A549 (cell line): ENCODE measurements around the gene FANCG. TPM values are rescaled to one million over a fixed set of nuclear protein-coding genes. Genes with fewer than 3 reads are reported as not detected.

Experiments
- ATAC-seq, 2 experiments: fragments of 200-7000 bp in 1 of 2; fragments of >200 bp in 1 of 2; cut with Nextera tagmentation in 1 of 2; cut with Tn5 transposase in 1 of 2; 3 replicates each; pipeline versions ENCODE4 v1.8.0 to v1.9.1; 2018 to 2020; ENCODE audit warnings: mild to moderate bottlenecking in 1 of 2, moderate library complexity in 1 of 2
- CTCF ChIA-PET: fragments of 300-600 bp; sonication (Branson Sonifier 250); formaldehyde crosslinking; extraction: SDS; loops from one replicate; lab custom pipeline; 2021; ENCODE audit warnings: antibody characterized with exemption, inconsistent platforms; lab: Yijun Ruan, JAX
- POLR2A ChIA-PET: fragments of 350-600 bp; formaldehyde crosslinking; extraction: SDS; loops from one replicate; lab custom pipeline; 2021; ENCODE audit warnings: antibody characterized with exemption, inconsistent platforms; lab: Yijun Ruan, JAX
- DNase-seq, 2 experiments: peaks; one replicate each; pipeline versions ENCODE4 v3.0.0 to v3.0.0-alpha.2; 2011 to 2016; ENCODE audit warnings: low read depth in 1 of 2, low spot score in 1 of 2
- FAIRE-seq: peaks from 2 replicates; lab custom pipeline; 2011; peaks lifted over from hg19 to GRCh38; lab: Jason Lieb, UNC
- H3K27ac ChIP-seq, 2 experiments: fragments of >200 bp; sonication (Bioruptor Twin); formaldehyde crosslinking; 3 replicates each; pipeline ENCODE4 v1.5.1; 2016 to 2017
- H3K4me1 ChIP-seq: fragments of >200 bp; sonication (Bioruptor Twin); formaldehyde crosslinking; 3 replicates; pipeline ENCODE4 v1.6.1; 2016
- H3K4me2 ChIP-seq: fragments of >200 bp; sonication (Bioruptor Twin); formaldehyde crosslinking; 3 replicates; pipeline ENCODE4 v1.6.1; 2016
- H3K4me3 ChIP-seq: fragments of >200 bp; sonication (Bioruptor Twin); formaldehyde crosslinking; 3 replicates; pipeline ENCODE4 v1.5.1; 2016
- H3K9me3 ChIP-seq: fragments of >200 bp; sonication (Bioruptor Twin); formaldehyde crosslinking; 3 replicates; pipeline ENCODE4 v1.6.1; 2016
- BHLHE40 ChIP-seq: IDR thresholded peaks from 2 replicates; pipeline ENCODE4 v1.6.1; 2012; ENCODE audit warnings: low read depth, low read length, inconsistent platforms
- CEBPB ChIP-seq, 2 experiments: fragments of >200 bp in 1 of 2; sonication (Bioruptor Twin) in 1 of 2; formaldehyde crosslinking in 1 of 2; IDR thresholded peaks; 2 replicates each; pipeline ENCODE4 v1.6.1; 2012 to 2016
- ESRRA ChIP-seq: fragments of 150-350 bp; IDR thresholded peaks from 2 replicates; pipeline ENCODE4 v1.6.1; 2014; ENCODE audit warnings: mild to moderate bottlenecking, low read length, borderline replicate concordance
- FOSB ChIP-seq: fragments of 250-450 bp; sonication (Bioruptor Pico); IDR thresholded peaks from 2 replicates; pipeline ENCODE4 v1.5.0; 2020; ENCODE audit warnings: mild to moderate bottlenecking, moderate library complexity
- FOXS1 ChIP-seq: fragments of 250-450 bp; sonication (Bioruptor Pico); IDR thresholded peaks from 2 replicates; pipeline ENCODE4 v1.5.0; 2020; ENCODE audit warnings: mild to moderate bottlenecking, moderate library complexity
- GATA3 ChIP-seq: IDR thresholded peaks from 2 replicates; pipeline ENCODE4 v1.6.1; 2012; ENCODE audit warnings: borderline replicate concordance
- HOXB13 ChIP-seq: fragments of 250-450 bp; sonication (Bioruptor Pico); IDR thresholded peaks from 2 replicates; pipeline ENCODE4 v1.5.0; 2020; ENCODE audit warnings: low read depth, mild to moderate bottlenecking, moderate library complexity
- JUN ChIP-seq, 2 experiments: fragments of >200 bp; sonication (Bioruptor Twin); formaldehyde crosslinking; IDR thresholded peaks; 2 replicates in 1 of 2; 3 replicates in 1 of 2; pipeline ENCODE4 v1.6.1; 2016 to 2017
- KDM5A ChIP-seq: fragments of 200-600 bp; sonication (generic); IDR thresholded peaks from 2 replicates; pipeline ENCODE4 v1.6.1; 2016; ENCODE audit warnings: antibody characterized with exemption, mild to moderate bottlenecking
- MAX ChIP-seq: IDR thresholded peaks from 2 replicates; pipeline ENCODE4 v1.6.1; 2012
- NPAS2 ChIP-seq: fragments of 250-450 bp; sonication (Bioruptor Pico); IDR thresholded peaks from 2 replicates; pipeline ENCODE4 v1.8.0; 2022; ENCODE audit warnings: mild to moderate bottlenecking, moderate library complexity, borderline replicate concordance
- NR3C1 ChIP-seq: fragments of >200 bp; sonication (Bioruptor Twin); formaldehyde crosslinking; IDR thresholded peaks from 3 replicates; pipeline ENCODE4 v1.6.1; 2017
- RCOR1 ChIP-seq: fragments of 150-350 bp; IDR thresholded peaks from 2 replicates; pipeline ENCODE4 v1.6.1; 2014; ENCODE audit warnings: antibody characterized with exemption, low read length, low read depth
- RFX5 ChIP-seq: fragments of 450-650 bp; IDR thresholded peaks from 2 replicates; pipeline ENCODE4 v1.7.1; 2014; ENCODE audit warnings: antibody characterized with exemption, mild to moderate bottlenecking, moderate library complexity
- TFCP2L1 ChIP-seq: fragments of 250-450 bp; sonication (Bioruptor Pico); IDR thresholded peaks from 2 replicates; pipeline ENCODE4 v1.5.0; 2021; ENCODE audit warnings: mild to moderate bottlenecking
- USF2 ChIP-seq: fragments of 450-650 bp; IDR thresholded peaks from 2 replicates; pipeline ENCODE4 v1.6.1; 2014; ENCODE audit warnings: antibody characterized with exemption
- ZFP36 ChIP-seq: fragments of 450-650 bp; IDR thresholded peaks from 2 replicates; pipeline ENCODE4 v1.6.1; 2014; ENCODE audit warnings: borderline replicate concordance; ENCODE audit not compliant: partially characterized antibody
- WGBS: methylation state at CpG from one replicate; pipeline ENCODE4 v1.1.6; 2017; ENCODE audit errors: missing lambda C conversion rate; 5-methylcytosine and 5-hydroxymethylcytosine counted together
- polyA plus RNA-seq, 4 experiments: library from polyadenylated mRNA; depleted of rRNA in 3 of 4; stranded (reverse); fragments of >200 nt; fragmentation: RNase III in 1 of 4; extraction: RNeasy Plus Mini Kit Qiagen cat#74134 plus additional on column Dnase treatment in 1 of 4; gene quantifications; 2 replicates in 3 of 4; 3 replicates in 1 of 4; pipeline ENCODE4 v1.2.3, GENCODE V29; 2011 to 2017
- TF ChIP-seq, protein P1 (sequence below): IDR thresholded peaks from 2 replicates; pipeline ENCODE4 v1.6.1; 2012
- TF ChIP-seq, protein P2 (sequence below): IDR thresholded peaks from 2 replicates; pipeline ENCODE4 v1.6.1; 2012; ENCODE audit warnings: low read depth, borderline replicate concordance
- TF ChIP-seq, protein P3 (sequence below): fragments of 150-350 bp; IDR thresholded peaks from 2 replicates; pipeline ENCODE4 v1.6.1; 2014; ENCODE audit warnings: low read depth, mild to moderate bottlenecking, low read length

Gene FANCG
- polyA plus RNA-seq, 2 of the 4 experiments (the other 2 are of a cell fraction) = 34.9 to 53.5 TPM

DNA sequence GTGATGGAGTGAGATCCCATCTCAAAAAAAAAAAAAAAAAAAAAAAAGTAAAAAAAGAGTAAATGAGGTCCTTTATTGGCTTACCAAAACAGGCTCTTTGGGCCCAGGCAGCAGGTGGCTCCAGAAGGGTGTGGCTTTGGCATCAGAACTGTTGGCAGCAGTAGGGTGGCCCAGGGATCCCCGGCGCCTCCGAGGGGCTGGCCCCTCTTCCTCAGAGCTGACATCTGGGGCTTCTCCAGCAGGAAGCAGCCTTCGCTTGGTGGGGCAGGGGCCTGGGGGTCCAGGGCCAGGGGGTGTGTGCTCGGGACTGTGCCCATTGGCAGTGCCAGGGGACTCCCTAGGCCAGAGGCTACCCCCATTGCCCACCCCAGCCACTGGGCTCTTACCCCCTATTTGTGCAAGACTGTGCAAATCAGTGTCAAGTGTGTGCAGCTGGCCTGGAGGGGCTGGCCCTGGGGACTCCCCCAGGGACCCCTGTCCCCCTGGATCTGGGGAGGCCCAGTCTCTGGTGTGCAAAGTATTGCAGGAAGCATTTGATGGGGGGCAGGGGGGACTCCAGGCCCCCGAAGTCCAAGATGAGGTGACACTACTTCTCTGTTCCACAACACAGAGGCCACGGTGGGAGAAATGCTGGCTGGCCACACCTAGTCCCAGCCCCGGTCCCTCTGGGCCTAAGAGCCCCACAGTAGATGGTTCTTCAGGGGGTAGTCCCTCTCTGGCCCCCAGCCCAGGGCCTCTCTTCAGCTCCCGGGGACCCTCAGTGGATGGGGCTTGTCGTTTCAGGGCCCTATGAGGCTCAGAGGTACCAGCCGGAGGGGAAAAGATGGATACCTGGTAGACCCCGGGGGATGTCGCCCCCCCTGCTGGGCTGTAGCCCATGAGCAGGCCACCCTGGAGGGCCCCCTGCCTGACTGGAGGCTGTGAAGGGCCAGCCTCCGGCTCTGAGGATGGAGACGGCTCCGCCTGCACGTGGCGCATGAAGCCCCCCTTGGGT is 27.9 kb upstream of the FANCG start:
- DNase-seq (no peak), ATAC-seq (no peak), FAIRE-seq (no peak)
- no peaks in the 10 kb centered on the region for H3K9me3 ChIP-seq
- no peak overlapping the region for H3K27ac ChIP-seq
- 78% methylated on average over 13 of the region's 18 CpGs for WGBS
- TF ChIP-seq KDM5A (no peak), FOSB (CRISPR knock-in tag) (no peak), ESRRA (no peak), HOXB13 (CRISPR knock-in tag) (no peak), USF2 (no peak), RCOR1 (no peak), RFX5 (no peak), GATA3 (no peak), TFCP2L1 (CRISPR knock-in tag) (no peak), NR3C1 (no peak)
- TF ChIP-seq, protein P1, sequence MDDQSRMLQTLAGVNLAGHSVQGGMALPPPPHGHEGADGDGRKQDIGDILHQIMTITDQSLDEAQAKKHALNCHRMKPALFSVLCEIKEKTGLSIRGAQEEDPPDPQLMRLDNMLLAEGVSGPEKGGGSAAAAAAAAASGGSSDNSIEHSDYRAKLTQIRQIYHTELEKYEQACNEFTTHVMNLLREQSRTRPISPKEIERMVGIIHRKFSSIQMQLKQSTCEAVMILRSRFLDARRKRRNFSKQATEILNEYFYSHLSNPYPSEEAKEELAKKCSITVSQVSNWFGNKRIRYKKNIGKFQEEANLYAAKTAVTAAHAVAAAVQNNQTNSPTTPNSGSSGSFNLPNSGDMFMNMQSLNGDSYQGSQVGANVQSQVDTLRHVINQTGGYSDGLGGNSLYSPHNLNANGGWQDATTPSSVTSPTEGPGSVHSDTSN = no peak
- TF ChIP-seq, protein P2, sequence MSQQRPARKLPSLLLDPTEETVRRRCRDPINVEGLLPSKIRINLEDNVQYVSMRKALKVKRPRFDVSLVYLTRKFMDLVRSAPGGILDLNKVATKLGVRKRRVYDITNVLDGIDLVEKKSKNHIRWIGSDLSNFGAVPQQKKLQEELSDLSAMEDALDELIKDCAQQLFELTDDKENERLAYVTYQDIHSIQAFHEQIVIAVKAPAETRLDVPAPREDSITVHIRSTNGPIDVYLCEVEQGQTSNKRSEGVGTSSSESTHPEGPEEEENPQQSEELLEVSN = no peak
- no peak overlapping the region for H3K4me2 ChIP-seq
- CTCF ChIA-PET = interaction anchor here (0.8 to 15.8 kb wide), 6 partner anchors 12 to 539 kb away, joined by 3 to 110 read pairs (median 4); partner anchors contain the start of gene PIGO
- POLR2A ChIA-PET = interaction anchor here (0.6 to 1.1 kb wide), 2 partner anchors 11 to 583 kb away, joined by 3 to 5 read pairs; no protein-coding TSS in a partner anchor
- H3K4me3 ChIP-seq = no peak overlapping the region
- H3K4me1 ChIP-seq = peaks cover 31% of the 10 kb centered on the region

GRCh38 chr9:35106343-35106730 is 26.6 kb upstream of the FANCG start:
- ATAC-seq = no peak
- Histone ChIP-seq H3K27ac (no peak overlapping the region), H3K9me3 (no peaks in the 10 kb centered on the region), H3K4me2 (no peak overlapping the region), H3K4me3 (no peak overlapping the region), H3K4me1 (peaks cover 30% of the 10 kb centered on the region)
- POLR2A ChIA-PET = no interaction called here
- FAIRE-seq = no peak
- TF ChIP-seq CEBPB (IDR thresholded peaks at IDR 0.05) (no peak), BHLHE40 (no peak), ZFP36 (no peak), TFCP2L1 (CRISPR knock-in tag) (no peak), FOXS1 (CRISPR knock-in tag) (no peak), MAX (no peak), JUN (IDR thresholded peaks at IDR 0.05) (no peak), NPAS2 (no peak)
- TF ChIP-seq, protein P3, sequence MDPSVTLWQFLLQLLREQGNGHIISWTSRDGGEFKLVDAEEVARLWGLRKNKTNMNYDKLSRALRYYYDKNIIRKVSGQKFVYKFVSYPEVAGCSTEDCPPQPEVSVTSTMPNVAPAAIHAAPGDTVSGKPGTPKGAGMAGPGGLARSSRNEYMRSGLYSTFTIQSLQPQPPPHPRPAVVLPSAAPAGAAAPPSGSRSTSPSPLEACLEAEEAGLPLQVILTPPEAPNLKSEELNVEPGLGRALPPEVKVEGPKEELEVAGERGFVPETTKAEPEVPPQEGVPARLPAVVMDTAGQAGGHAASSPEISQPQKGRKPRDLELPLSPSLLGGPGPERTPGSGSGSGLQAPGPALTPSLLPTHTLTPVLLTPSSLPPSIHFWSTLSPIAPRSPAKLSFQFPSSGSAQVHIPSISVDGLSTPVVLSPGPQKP = no peak
- no peak for DNase-seq
- WGBS = 87% methylated on average over 7 of the region's 7 CpGs
- CTCF ChIA-PET = interaction anchor here (0.7 to 15.8 kb wide), 9 partner anchors 9 to 540 kb away, joined by 3 to 110 read pairs (median 4); partner anchors contain the start of genes ATOSB, FANCG and PIGO
